HEK293 (cell line): Measurements from ENCODE around the gene HNRNPH2.

Source experiments
- CTCF ChIA-PET: fragments of 350-600 bp; formaldehyde crosslinking; extraction: SDS; loops from one replicate; lab custom pipeline; 2021; ENCODE audit warnings: antibody characterized with exemption; lab: Yijun Ruan, JAX
- POLR2A ChIA-PET: fragments of 300-600 bp; formaldehyde crosslinking; extraction: SDS; loops from one replicate; lab custom pipeline; 2020; ENCODE audit warnings: antibody characterized with exemption, inconsistent platforms; lab: Yijun Ruan, JAX
- H3K27ac ChIP-seq: fragments of 200-500 bp; sonication (Bioruptor generic); 2 replicates; pipeline ENCODE4 v1.5.1; 2014; ENCODE audit warnings: low read depth, low read length, control low read depth, inconsistent platforms; ENCODE audit errors: extremely low read depth
- H3K36me3 ChIP-seq, 2 experiments: fragments of 200-500 bp in 1 of 2; sonication (Bioruptor generic) in 1 of 2; 1 replicate in 1 of 2; 2 replicates in 1 of 2; pipeline ENCODE4 v1.5.1; 2014 to 2017; ENCODE audit warnings: inconsistent platforms in 2 of 2, low read length in 2 of 2; ENCODE audit not compliant: control insufficient read depth in 2 of 2, insufficient read depth in 1 of 2
- H3K4me1 ChIP-seq: fragments of 200-500 bp; sonication (Bioruptor generic); 2 replicates; pipeline ENCODE4 v1.5.1; 2014; ENCODE audit warnings: mild to moderate bottlenecking, low read length, inconsistent platforms; ENCODE audit not compliant: control insufficient read depth, insufficient read depth
- H3K4me3 ChIP-seq: 2 replicates; pipeline ENCODE4 v1.5.1; 2011; ENCODE audit warnings: low read depth, mild to moderate bottlenecking, control low read depth, low read length, moderate library complexity
- H3K9me3 ChIP-seq: fragments of 200-500 bp; sonication (Bioruptor generic); 2 replicates; pipeline ENCODE4 v1.5.1; 2014; ENCODE audit warnings: low read depth, low read length, inconsistent platforms; ENCODE audit not compliant: control insufficient read depth, insufficient read depth
- BCL11A ChIP-seq: fragments of 450-650 bp; formaldehyde crosslinking; IDR thresholded peaks from 2 replicates; pipeline ENCODE4 v1.5.1; 2016; ENCODE audit warnings: low read depth, missing biosample characterization, missing genetic modification characterization
- GLI4 ChIP-seq: fragments of 450-650 bp; formaldehyde crosslinking; IDR thresholded peaks from 2 replicates; pipeline ENCODE4 v1.5.1; 2016; ENCODE audit warnings: missing biosample characterization, missing genetic modification characterization
- GLIS2 ChIP-seq: fragments of 450-650 bp; formaldehyde crosslinking; IDR thresholded peaks from 2 replicates; pipeline ENCODE4 v1.5.1; 2016; ENCODE audit warnings: missing biosample characterization, missing genetic modification characterization
- IKZF3 ChIP-seq: fragments of 450-650 bp; IDR thresholded peaks from 2 replicates; pipeline ENCODE4 v1.5.0; 2018; ENCODE audit warnings: missing biosample characterization, mild to moderate bottlenecking, missing genetic modification characterization, moderate library complexity
- KLF16 ChIP-seq: fragments of 450-650 bp; formaldehyde crosslinking; IDR thresholded peaks from 2 replicates; pipeline ENCODE4 v1.5.1; 2017; ENCODE audit warnings: missing biosample characterization, missing genetic modification characterization
- KLF8 ChIP-seq: fragments of 450-650 bp; formaldehyde crosslinking; IDR thresholded peaks from 2 replicates; pipeline ENCODE4 v1.5.1; 2016; ENCODE audit warnings: missing biosample characterization, missing genetic modification characterization
- KLF9 ChIP-seq: fragments of 450-650 bp; formaldehyde crosslinking; IDR thresholded peaks from 2 replicates; pipeline ENCODE4 v1.5.1; 2016; ENCODE audit warnings: missing biosample characterization, missing genetic modification characterization, low read depth
- PBX3 ChIP-seq: sonication (generic); formaldehyde crosslinking; IDR thresholded peaks from 2 replicates; pipeline ENCODE4 v1.8.1; 2022; ENCODE audit warnings: mild to moderate bottlenecking, moderate library complexity, missing genetic modification reagents
- RBAK ChIP-seq: fragments of 450-650 bp; formaldehyde crosslinking; IDR thresholded peaks from 2 replicates; pipeline ENCODE4 v1.5.1; 2016; ENCODE audit warnings: missing biosample characterization, missing genetic modification characterization
- SCRT1 ChIP-seq: fragments of 450-650 bp; formaldehyde crosslinking; IDR thresholded peaks from 2 replicates; pipeline ENCODE4 v1.5.1; 2016; ENCODE audit warnings: missing biosample characterization, missing genetic modification characterization, borderline replicate concordance
- ZBTB20 ChIP-seq: fragments of 450-650 bp; formaldehyde crosslinking; IDR thresholded peaks from 2 replicates; pipeline ENCODE4 v1.5.1; 2016; ENCODE audit warnings: missing biosample characterization, missing genetic modification characterization
- ZBTB7A ChIP-seq: fragments of 450-650 bp; formaldehyde crosslinking; IDR thresholded peaks from 2 replicates; pipeline ENCODE4 v1.5.1; 2016; ENCODE audit warnings: low read depth, missing biosample characterization, missing genetic modification characterization
- ZNF132 ChIP-seq: fragments of 450-650 bp; formaldehyde crosslinking; IDR thresholded peaks from 2 replicates; pipeline ENCODE4 v1.5.1; 2017; ENCODE audit warnings: missing biosample characterization, missing genetic modification characterization, borderline replicate concordance
- ZNF174 ChIP-seq: fragments of 450-650 bp; formaldehyde crosslinking; IDR thresholded peaks from 2 replicates; pipeline ENCODE4 v1.5.0; 2017; ENCODE audit warnings: missing biosample characterization, mild to moderate bottlenecking, missing genetic modification characterization
- ZNF202 ChIP-seq: fragments of 450-650 bp; formaldehyde crosslinking; IDR thresholded peaks from 2 replicates; pipeline ENCODE4 v1.5.1; 2016; ENCODE audit warnings: missing biosample characterization, missing genetic modification characterization, borderline replicate concordance
- ZNF214 ChIP-seq: fragments of 450-650 bp; formaldehyde crosslinking; IDR thresholded peaks from 2 replicates; pipeline ENCODE4 v1.5.1; 2017; ENCODE audit warnings: missing biosample characterization, mild to moderate bottlenecking, missing genetic modification characterization, borderline replicate concordance
- ZNF266 ChIP-seq: fragments of 450-650 bp; formaldehyde crosslinking; IDR thresholded peaks from 2 replicates; pipeline ENCODE4 v1.5.1; 2016; ENCODE audit warnings: missing biosample characterization, missing genetic modification characterization, low read depth
- ZNF37A ChIP-seq: fragments of 450-650 bp; IDR thresholded peaks from 2 replicates; pipeline ENCODE4 v1.5.1; 2018; ENCODE audit warnings: missing biosample characterization, missing genetic modification characterization
- ZNF48 ChIP-seq: fragments of 450-650 bp; formaldehyde crosslinking; IDR thresholded peaks from 2 replicates; pipeline ENCODE4 v1.5.1; 2016; ENCODE audit warnings: missing biosample characterization, missing genetic modification characterization
- ZNF488 ChIP-seq: fragments of 450-650 bp; formaldehyde crosslinking; IDR thresholded peaks from 2 replicates; pipeline ENCODE4 v1.5.1; 2016; ENCODE audit warnings: missing biosample characterization, missing genetic modification characterization
- ZNF548 ChIP-seq: fragments of 450-650 bp; formaldehyde crosslinking; IDR thresholded peaks from 2 replicates; pipeline ENCODE4 v1.5.1; 2016; ENCODE audit warnings: missing biosample characterization, missing genetic modification characterization
- ZNF555 ChIP-seq: fragments of 450-650 bp; formaldehyde crosslinking; conservative IDR thresholded peaks from 2 replicates; pipeline ENCODE4 v1.5.1; 2017; ENCODE audit warnings: missing biosample characterization, mild to moderate bottlenecking, missing genetic modification characterization, inconsistent platforms
- ZNF558 ChIP-seq: fragments of 450-650 bp; formaldehyde crosslinking; IDR thresholded peaks from 2 replicates; pipeline ENCODE4 v1.5.1; 2016; ENCODE audit warnings: missing biosample characterization, missing genetic modification characterization
- ZNF600 ChIP-seq: fragments of 450-650 bp; formaldehyde crosslinking; IDR thresholded peaks from 2 replicates; pipeline ENCODE4 v1.5.1; 2016; ENCODE audit warnings: missing biosample characterization, missing genetic modification characterization
- ZNF654 ChIP-seq: fragments of 450-650 bp; formaldehyde crosslinking; IDR thresholded peaks from 2 replicates; pipeline ENCODE4 v1.5.1; 2016; ENCODE audit warnings: low read depth, missing biosample characterization, missing genetic modification characterization
- ZNF76 ChIP-seq: fragments of 450-650 bp; formaldehyde crosslinking; IDR thresholded peaks from 2 replicates; pipeline ENCODE4; 2016; ENCODE audit warnings: low read depth, missing biosample characterization, missing genetic modification characterization, borderline replicate concordance
- ZNF791 ChIP-seq: fragments of 450-650 bp; formaldehyde crosslinking; IDR thresholded peaks from 2 replicates; pipeline ENCODE4 v1.5.1; 2016; ENCODE audit warnings: missing biosample characterization, missing genetic modification characterization

Gene HNRNPH2

GRCh38 chrX:101427954-101428353 lies 19.9 kb downstream of the HNRNPH2 start:
- CTCF ChIA-PET: interaction anchor here (3.8 kb wide), 1 partner anchor 11 kb away, joined by 28 read pairs; no protein-coding TSS in a partner anchor
- no peaks in the 10 kb centered on the region for H3K9me3 ChIP-seq
- POLR2A ChIA-PET: no interaction called here
- H3K4me1 ChIP-seq: no peaks in the 10 kb centered on the region
- no peak overlapping the region for H3K4me3 ChIP-seq
- H3K27ac ChIP-seq: no peak overlapping the region
- TF ChIP-seq ZNF48 (tag by site-specific recombination) (no peak), ZNF214 (tag by site-specific recombination) (no peak), ZNF548 (tag by site-specific recombination) (no peak), ZNF791 (tag by site-specific recombination) (no peak), PBX3 (no peak), KLF8 (tag by site-specific recombination) (no peak), ZNF555 (no peak), BCL11A (tag by site-specific recombination) (no peak), ZNF558 (tag by site-specific recombination) (no peak), GLI4 (no peak), SCRT1 (tag by site-specific recombination) (no peak), ZNF202 (no peak)
- peaks cover 0 to 44% of the 10 kb centered on the region in 2 experiments for H3K36me3 ChIP-seq

- TF ChIP-seq ZBTB20 (tag by site-specific recombination): no peak
- no peak for TF ChIP-seq ZNF174 (tag by site-specific recombination)
- TF ChIP-seq ZNF654: no peak
- TF ChIP-seq ZNF37A (tag by site-specific recombination): no peak
- no peak for TF ChIP-seq ZNF266 (tag by site-specific recombination)
- TF ChIP-seq KLF16: no peak
- TF ChIP-seq RBAK (tag by site-specific recombination): no peak
- TF ChIP-seq ZBTB7A: no peak
- no peak for TF ChIP-seq GLI4
- no peak for TF ChIP-seq ZNF202
- TF ChIP-seq ZNF76 (tag by site-specific recombination): no peak
- no peak for TF ChIP-seq ZNF488 (tag by site-specific recombination)
- TF ChIP-seq IKZF3 (tag by site-specific recombination): no peak
- TF ChIP-seq KLF9: no peak
- no peak for TF ChIP-seq ZNF600 (tag by site-specific recombination)
- no peak for TF ChIP-seq GLIS2 (tag by site-specific recombination)
- TF ChIP-seq ZNF132: no peak
- Histone ChIP-seq H3K4me3 (no peak overlapping the region), H3K9me3 (no peaks in the 10 kb centered on the region), H3K36me3 (peaks cover 0 to 34% of the 10 kb centered on the region in 2 experiments), H3K4me1 (no peaks in the 10 kb centered on the region), H3K27ac (no peak overlapping the region)
- CTCF ChIA-PET: no interaction called here
- POLR2A ChIA-PET: interaction anchor here (0.6 kb wide), 2 partner anchors 11 to 21 kb away, joined by 3 to 4 read pairs; no protein-coding TSS in a partner anchor
Measured at GRCh38 chrX:101429934-101430333, 21.9 kb downstream of the HNRNPH2 start.
